ENCODE measurements around the gene ANKRD13D. TPM values are rescaled to one million over a fixed set of nuclear protein-coding genes. Genes with fewer than 3 reads are reported as not detected.

ANKRD13D gene
- total RNA-seq, 2 donors from 2014 or later: 66.6 to 101 TPM

GRCh38 chr11:67266449-67267187 is 22.5 kb upstream of the ANKRD13D start, which contains the start of gene GRK2:
GRK2 (plus strand) TSS chr11:67266473; CDS start chr11:67266700, 227 bp downstream.
- H3K27me3 ChIP-seq (replicated peaks; ENCODE audit: insufficient read depth): no peaks in the 10 kb centered on the region
- H3K4me1 ChIP-seq (ENCODE audit: control insufficient read depth in 1 of 2, low read depth in 2 of 2): peaks cover 45 to 77% of the 10 kb centered on the region in 2 donors
- H3K4me3 ChIP-seq: peak within 1 kb of the TSS; percentile 90
- TF ChIP-seq, protein P1, sequence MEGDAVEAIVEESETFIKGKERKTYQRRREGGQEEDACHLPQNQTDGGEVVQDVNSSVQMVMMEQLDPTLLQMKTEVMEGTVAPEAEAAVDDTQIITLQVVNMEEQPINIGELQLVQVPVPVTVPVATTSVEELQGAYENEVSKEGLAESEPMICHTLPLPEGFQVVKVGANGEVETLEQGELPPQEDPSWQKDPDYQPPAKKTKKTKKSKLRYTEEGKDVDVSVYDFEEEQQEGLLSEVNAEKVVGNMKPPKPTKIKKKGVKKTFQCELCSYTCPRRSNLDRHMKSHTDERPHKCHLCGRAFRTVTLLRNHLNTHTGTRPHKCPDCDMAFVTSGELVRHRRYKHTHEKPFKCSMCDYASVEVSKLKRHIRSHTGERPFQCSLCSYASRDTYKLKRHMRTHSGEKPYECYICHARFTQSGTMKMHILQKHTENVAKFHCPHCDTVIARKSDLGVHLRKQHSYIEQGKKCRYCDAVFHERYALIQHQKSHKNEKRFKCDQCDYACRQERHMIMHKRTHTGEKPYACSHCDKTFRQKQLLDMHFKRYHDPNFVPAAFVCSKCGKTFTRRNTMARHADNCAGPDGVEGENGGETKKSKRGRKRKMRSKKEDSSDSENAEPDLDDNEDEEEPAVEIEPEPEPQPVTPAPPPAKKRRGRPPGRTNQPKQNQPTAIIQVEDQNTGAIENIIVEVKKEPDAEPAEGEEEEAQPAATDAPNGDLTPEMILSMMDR (IDR thresholded peaks at IDR 0.05): no peak
- H3K27ac ChIP-seq: peak within 1 kb of the TSS; percentile 72 to 76
- peak; percentile 0 for ATAC-seq (ENCODE audit: insufficient number of reproducible peaks, low FRiP score, low read depth)
- H3K36me3 ChIP-seq: no peaks in the 10 kb centered on the region
- no peak for DNase-seq (ENCODE audit: low spot score)
- H3K9me3 ChIP-seq: no peaks in the 10 kb centered on the region

GRCh38 chr11:67267188-67268080 is 21.7 kb upstream of the ANKRD13D start:
- Histone ChIP-seq H3K36me3 (no peaks in the 10 kb centered on the region), H3K4me1 (ENCODE audit: control insufficient read depth in 1 of 2, low read depth in 2 of 2) (peaks cover 52 to 77% of the 10 kb centered on the region in 2 donors), H3K9me3 (no peaks in the 10 kb centered on the region), H3K27ac (peak overlapping the region; percentile 69 to 76), H3K27me3 (replicated peaks; ENCODE audit: insufficient read depth) (no peaks in the 10 kb centered on the region), H3K4me3 (peak overlapping the region; percentile 90)
- DNase-seq (ENCODE audit: low spot score) (no peak), ATAC-seq (ENCODE audit: insufficient number of reproducible peaks, low FRiP score, low read depth) (no peak)
- TF ChIP-seq, protein P1 (IDR thresholded peaks at IDR 0.05): no peak

DNA sequence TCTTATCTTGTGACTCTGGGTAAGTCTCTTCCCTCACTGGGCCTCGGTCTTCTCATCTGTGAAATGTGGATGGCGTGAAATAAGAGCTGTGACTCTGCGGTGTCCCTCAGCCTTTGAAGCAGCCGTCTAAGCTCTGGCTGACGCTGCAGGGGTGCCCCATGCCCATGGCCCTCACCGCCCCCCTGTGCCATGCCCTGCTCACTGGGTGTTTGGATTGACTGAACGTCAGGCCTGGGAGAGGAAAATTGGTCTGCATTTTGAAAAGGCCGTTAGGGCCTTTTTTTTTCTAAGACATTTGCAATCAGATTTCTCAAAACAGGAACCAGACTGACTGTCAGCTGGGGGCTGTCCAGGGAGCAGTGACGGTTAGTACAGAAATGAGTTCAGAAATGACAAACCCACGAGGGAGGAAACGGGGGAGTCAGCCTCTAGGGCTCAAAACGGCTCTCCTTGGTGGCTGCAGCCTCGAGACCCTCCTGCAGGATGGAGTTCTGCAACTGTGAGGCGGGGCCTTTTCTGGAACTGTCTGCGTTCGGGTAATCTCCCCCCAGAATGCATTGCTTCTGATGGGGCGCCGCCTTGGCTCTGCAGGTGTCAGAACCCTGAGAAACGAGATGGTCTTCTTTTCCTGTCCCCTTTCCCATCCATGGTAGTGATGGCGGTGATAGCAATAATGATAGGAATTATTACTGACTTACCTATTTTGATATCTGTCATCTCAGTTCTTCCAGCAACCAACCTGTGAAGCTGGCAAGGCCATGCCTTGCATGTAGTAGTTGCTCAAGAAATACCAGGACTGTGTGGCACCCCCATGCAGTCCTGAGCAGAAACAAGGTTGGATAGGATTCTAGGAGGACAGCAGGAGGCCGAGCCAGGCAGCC is 20.8 kb upstream of the ANKRD13D start:
- no peak for ATAC-seq (ENCODE audit: insufficient number of reproducible peaks, low FRiP score, low read depth)
- no peaks in the 10 kb centered on the region for H3K9me3 ChIP-seq
- H3K4me3 ChIP-seq: peak overlapping the region; percentile 90
- H3K36me3 ChIP-seq: no peaks in the 10 kb centered on the region
- H3K27me3 ChIP-seq (replicated peaks; ENCODE audit: insufficient read depth): no peaks in the 10 kb centered on the region
- no peak for DNase-seq (ENCODE audit: low spot score)
- TF ChIP-seq, protein P1 (IDR thresholded peaks at IDR 0.05): no peak
- peaks cover 55 to 77% of the 10 kb centered on the region in 2 donors for H3K4me1 ChIP-seq (ENCODE audit: control insufficient read depth in 1 of 2, low read depth in 2 of 2)
- H3K27ac ChIP-seq: peak overlapping the region; percentile 69 to 76

GRCh38 chr11:67268962-67269268 is 20.2 kb upstream of the ANKRD13D start:
- DNase-seq (ENCODE audit: low spot score): no peak
- TF ChIP-seq, protein P1 (IDR thresholded peaks at IDR 0.05): no peak
- Histone ChIP-seq H3K36me3 (no peaks in the 10 kb centered on the region), H3K9me3 (no peaks in the 10 kb centered on the region), H3K4me1 (ENCODE audit: control insufficient read depth in 1 of 2, low read depth in 2 of 2) (peaks cover 61 to 78% of the 10 kb centered on the region in 2 donors), H3K27me3 (replicated peaks; ENCODE audit: insufficient read depth) (no peaks in the 10 kb centered on the region), H3K27ac (peak overlapping the region; percentile 56 to 74), H3K4me3 (peak overlapping the region; percentile 90)
- no peak for ATAC-seq (ENCODE audit: insufficient number of reproducible peaks, low FRiP score, low read depth)

Data from thoracic aorta (tissue), 2 donors.